Measurements from ENCODE around the gene ASAP3. TPM values are rescaled to one million over a fixed set of nuclear protein-coding genes. Genes with fewer than 3 reads are reported as not detected.

The ASAP3 gene
- total and polyA plus RNA-seq, 9 of the 15 experiments (the other 6 are each of a cell fraction or from before 2014, with no cell fraction given) = 1.7 to 31.2 (median 17.4) TPM

GRCh38 chr1:23461050-23461449, 22.9 kb downstream of the ASAP3 start:
- TF ChIP-seq ZNF586 (CRISPR knock-in tag; conservative IDR thresholded peaks at IDR 0.05) (no peak), ZNF12 (CRISPR knock-in tag; IDR thresholded peaks at IDR 0.05) (no peak), PATZ1 (CRISPR knock-in tag; IDR thresholded peaks at IDR 0.05; ENCODE audit: borderline replicate concordance) (no peak), ELF1 (tag; IDR thresholded peaks at IDR 0.05) (no peak), PML (IDR thresholded peaks at IDR 0.05; ENCODE audit: low read length) (no peak)
- ATAC-seq (no peak), FAIRE-seq (no peak), DNase-seq (ENCODE audit: extremely low read depth in 1 of 4, low spot score in 3 of 4) (no peak)
- BruUV-seq (replicated peaks) = no TSS peak
- CTCF ChIA-PET (ENCODE audit: low intra/inter-chr PET ratio) = no interaction called here
- Histone ChIP-seq H3K9ac (ENCODE audit: insufficient read depth in 1 of 2, low read depth in 2 of 2, low read length in 2 of 2) (no peak overlapping the region), H3K9me1 (ENCODE audit: control insufficient read depth, insufficient read depth, low read length) (no peaks in the 10 kb centered on the region), H4K20me1 (replicated peaks; ENCODE audit: control insufficient read depth, insufficient read depth, low read length) (no peaks in the 10 kb centered on the region), H3K9me3 (replicated peaks; ENCODE audit: control insufficient read depth, insufficient read depth, low read depth, low read length) (no peaks in the 10 kb centered on the region), H3K4me2 (ENCODE audit: insufficient read depth, low read length) (no peak overlapping the region), H2AFZ (ENCODE audit: low read depth, low read length) (no peak overlapping the region), H3K79me2 (ENCODE audit: control insufficient read depth, insufficient read depth, low read length) (no peaks in the 10 kb centered on the region), H3K4me1 (replicated peaks in 1 of 2; ENCODE audit: control insufficient read depth in 2 of 2, insufficient read depth in 2 of 2, low read length in 2 of 2) (no peaks in the 10 kb centered on the region), H3K27ac (ENCODE audit: extremely low read depth, low read depth, low read length) (no peak overlapping the region), H3K4me3 (no peak overlapping the region), H3K27me3 (ENCODE audit: control insufficient read depth in 2 of 2, insufficient read depth in 2 of 2, low read length in 2 of 2) (no peaks in the 10 kb centered on the region), H3K36me3 (ENCODE audit: control insufficient read depth, insufficient read depth, low read length) (no peaks in the 10 kb centered on the region)
- 58% methylated on average over 3 of the region's 3 CpGs for WGBS (ENCODE audit: insufficient coverage, low coverage, missing lambda C conversion rate)
- intact Hi-C loops (cut with micrococcal nuclease) = no loop called here
- in situ Hi-C loops (cut with MboI) = no loop called here
- POLR2A ChIA-PET = interaction anchor here (0.9 to 1.6 kb wide), 5 partner anchors 10 to 305 kb away, joined by 3 to 4 read pairs (median 3); partner anchors contain the start of gene ASAP3
